Smooth muscle cell (in vitro differentiated cells): ENCODE measurements around the gene HOXD4. TPM values are rescaled to one million over a fixed set of nuclear protein-coding genes. Genes with fewer than 3 reads are reported as not detected.

Experiments
- DNase-seq: peaks from one replicate; lab custom pipeline; 2025; ENCODE audit not compliant: unreplicated experiment; lab: John Stamatoyannopoulos, UW
- H2AFZ ChIP-seq: fragments of 200-600 bp; sonication (generic); 2 replicates; pipeline ENCODE4 v1.6.0; 2016; ENCODE audit warnings: antibody characterized with exemption, low read depth, mild to moderate bottlenecking
- H3F3A ChIP-seq: fragments of 200-600 bp; sonication (generic); 2 replicates; pipeline ENCODE4 v1.6.0; 2017; ENCODE audit warnings: antibody characterized with exemption, low read depth
- H3K27ac ChIP-seq: fragments of 200-600 bp; sonication (generic); 2 replicates; pipeline ENCODE4 v1.5.1; 2016; ENCODE audit warnings: low read depth, mild to moderate bottlenecking
- H3K27me3 ChIP-seq: fragments of 200-600 bp; sonication (generic); 2 replicates; pipeline ENCODE4 v1.6.1; 2016; ENCODE audit warnings: low read depth, mild to moderate bottlenecking
- H3K36me3 ChIP-seq: fragments of 200-600 bp; sonication (generic); 2 replicates; pipeline ENCODE4 v1.5.1; 2016; ENCODE audit warnings: low read depth
- H3K4me1 ChIP-seq: fragments of 200-600 bp; sonication (generic); 2 replicates; pipeline ENCODE4 v1.5.1; 2016; ENCODE audit warnings: low read depth
- H3K4me2 ChIP-seq: fragments of 200-600 bp; sonication (generic); 2 replicates; pipeline ENCODE4 v1.6.0; 2016; ENCODE audit warnings: mild to moderate bottlenecking
- H3K4me3 ChIP-seq: fragments of 200-600 bp; sonication (generic); 2 replicates; pipeline ENCODE4 v1.5.1; 2016; ENCODE audit warnings: mild to moderate bottlenecking
- H3K79me2 ChIP-seq: fragments of 200-600 bp; sonication (generic); 2 replicates; pipeline ENCODE4 v1.6.0; 2016; ENCODE audit warnings: low read depth, mild to moderate bottlenecking
- H3K9ac ChIP-seq: fragments of 200-600 bp; sonication (generic); 2 replicates; pipeline ENCODE4 v1.6.0; 2016; ENCODE audit warnings: low read depth
- H3K9me3 ChIP-seq: fragments of 200-600 bp; sonication (generic); replicated peaks from 2 replicates; pipeline ENCODE4 v1.5.1; 2016; ENCODE audit warnings: low read depth
- H4K20me1 ChIP-seq: fragments of 200-600 bp; sonication (generic); 2 replicates; pipeline ENCODE4 v1.6.0; 2016; ENCODE audit warnings: low read depth
- WGBS: methylation state at CpG from one replicate; pipeline ENCODE4 v1.1.7; 2016; ENCODE audit warnings: low lambda C conversion rate; 5-methylcytosine and 5-hydroxymethylcytosine counted together
- polyA plus RNA-seq: library from polyadenylated mRNA; unstranded; fragments of >200 nt; fragmentation: Nextera tagmentation; extraction: Ambion mirVana; gene quantifications from 2 replicates; pipeline ENCODE4 v1.2.1, GENCODE V29; 2016
- total RNA-seq: library from RNA; depleted of rRNA; stranded (reverse); fragments of >200 nt; gene quantifications from 2 replicates; pipeline ENCODE4 v1.2.3, GENCODE V29; 2014
- TF ChIP-seq, protein P1 (sequence below): fragments of 200-600 bp; sonication (generic); IDR thresholded peaks from 2 replicates; pipeline ENCODE4 v1.5.1; 2017; ENCODE audit warnings: borderline replicate concordance, mild to moderate bottlenecking, antibody characterized with exemption; ENCODE audit not compliant: insufficient read depth, poor library complexity, severe bottlenecking

HOXD4 gene
- total and polyA plus RNA-seq, 2 experiments from 2014 or later = not detected

DNA sequence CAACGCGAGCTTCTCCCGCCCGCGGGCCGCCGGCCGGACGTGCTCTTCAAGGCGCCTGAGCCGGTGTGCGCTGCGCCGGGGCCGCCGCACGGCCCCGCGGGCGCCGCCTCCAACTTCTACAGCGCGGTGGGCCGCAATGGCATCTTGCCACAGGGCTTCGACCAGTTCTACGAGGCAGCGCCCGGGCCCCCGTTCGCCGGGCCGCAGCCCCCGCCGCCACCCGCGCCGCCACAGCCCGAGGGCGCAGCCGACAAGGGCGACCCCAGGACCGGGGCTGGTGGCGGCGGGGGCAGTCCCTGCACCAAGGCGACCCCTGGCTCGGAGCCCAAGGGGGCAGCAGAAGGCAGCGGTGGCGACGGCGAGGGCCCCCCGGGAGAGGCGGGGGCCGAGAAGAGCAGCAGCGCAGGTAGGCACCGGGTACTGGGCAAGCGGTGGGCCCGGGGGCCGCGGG lies 43.6 kb upstream of the HOXD4 start:
- TF ChIP-seq, protein P1, sequence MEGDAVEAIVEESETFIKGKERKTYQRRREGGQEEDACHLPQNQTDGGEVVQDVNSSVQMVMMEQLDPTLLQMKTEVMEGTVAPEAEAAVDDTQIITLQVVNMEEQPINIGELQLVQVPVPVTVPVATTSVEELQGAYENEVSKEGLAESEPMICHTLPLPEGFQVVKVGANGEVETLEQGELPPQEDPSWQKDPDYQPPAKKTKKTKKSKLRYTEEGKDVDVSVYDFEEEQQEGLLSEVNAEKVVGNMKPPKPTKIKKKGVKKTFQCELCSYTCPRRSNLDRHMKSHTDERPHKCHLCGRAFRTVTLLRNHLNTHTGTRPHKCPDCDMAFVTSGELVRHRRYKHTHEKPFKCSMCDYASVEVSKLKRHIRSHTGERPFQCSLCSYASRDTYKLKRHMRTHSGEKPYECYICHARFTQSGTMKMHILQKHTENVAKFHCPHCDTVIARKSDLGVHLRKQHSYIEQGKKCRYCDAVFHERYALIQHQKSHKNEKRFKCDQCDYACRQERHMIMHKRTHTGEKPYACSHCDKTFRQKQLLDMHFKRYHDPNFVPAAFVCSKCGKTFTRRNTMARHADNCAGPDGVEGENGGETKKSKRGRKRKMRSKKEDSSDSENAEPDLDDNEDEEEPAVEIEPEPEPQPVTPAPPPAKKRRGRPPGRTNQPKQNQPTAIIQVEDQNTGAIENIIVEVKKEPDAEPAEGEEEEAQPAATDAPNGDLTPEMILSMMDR = no peak
- H3K4me1 ChIP-seq = no peaks in the 10 kb centered on the region
- WGBS = 3% methylated on average over 23 of the region's 59 CpGs
- no peaks in the 10 kb centered on the region for H3K36me3 ChIP-seq
- no peak overlapping the region for H3K9ac ChIP-seq
- H3K4me3 ChIP-seq = peak overlapping the region; percentile 48
- no peak overlapping the region for H2AFZ ChIP-seq
- no peak for DNase-seq
- H3K27me3 ChIP-seq = peaks cover 92% of the 10 kb centered on the region
- no peaks in the 10 kb centered on the region for H3F3A ChIP-seq
- peaks cover 58% of the 10 kb centered on the region for H4K20me1 ChIP-seq
- peaks cover 20% of the 10 kb centered on the region for H3K79me2 ChIP-seq
- no peaks in the 10 kb centered on the region for H3K9me3 ChIP-seq
- H3K4me2 ChIP-seq = peak overlapping the region; percentile 82
- H3K27ac ChIP-seq = no peak overlapping the region

DNA sequence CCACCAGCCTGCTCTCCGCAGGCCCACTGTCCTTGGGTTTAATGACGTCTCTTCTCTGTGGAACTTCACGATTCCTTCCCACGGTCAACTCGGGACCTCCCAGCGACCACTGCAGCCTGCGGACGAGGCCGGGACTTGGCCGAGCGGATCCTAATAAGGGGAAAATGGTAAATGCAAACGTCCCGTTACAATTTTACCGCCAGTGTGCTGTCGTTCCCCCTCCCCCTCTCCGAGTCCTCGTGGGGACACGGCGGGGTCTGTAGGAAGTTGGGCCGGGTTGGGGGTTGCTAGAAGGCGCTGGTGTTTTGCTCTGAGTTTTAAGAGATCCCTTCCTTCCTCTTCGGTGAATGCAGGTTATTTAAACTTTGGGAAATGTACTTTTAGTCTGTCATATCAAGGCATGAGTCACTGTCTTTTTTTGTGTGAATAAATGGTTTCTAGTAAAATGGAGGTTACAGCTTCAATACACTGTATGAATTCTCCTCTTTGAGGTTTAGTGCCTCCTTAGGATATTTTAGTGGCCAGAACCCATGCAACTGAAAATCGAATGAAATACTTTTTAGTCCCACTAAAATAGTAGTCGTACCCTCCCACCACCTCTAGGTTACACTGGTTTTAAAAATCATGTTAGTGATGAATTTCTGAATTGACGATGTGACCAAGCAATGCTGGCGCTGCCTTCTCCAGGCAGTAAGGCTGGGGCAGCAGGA lies 42.0 kb upstream of the HOXD4 start:
- 46% methylated on average over 26 of the region's 26 CpGs for WGBS
- Histone ChIP-seq H3K4me3 (peak overlapping the region; percentile 27), H3K9ac (no peak overlapping the region), H2AFZ (no peak overlapping the region), H3K4me1 (no peaks in the 10 kb centered on the region), H3K27me3 (peaks cover 96% of the 10 kb centered on the region), H4K20me1 (peaks cover 74% of the 10 kb centered on the region), H3K79me2 (peaks cover 29% of the 10 kb centered on the region), H3K36me3 (no peaks in the 10 kb centered on the region), H3K9me3 (no peaks in the 10 kb centered on the region), H3K27ac (no peak overlapping the region), H3K4me2 (peak overlapping the region; percentile 82), H3F3A (no peaks in the 10 kb centered on the region)
- no peak for DNase-seq
- TF ChIP-seq, protein P1 = no peak

DNA sequence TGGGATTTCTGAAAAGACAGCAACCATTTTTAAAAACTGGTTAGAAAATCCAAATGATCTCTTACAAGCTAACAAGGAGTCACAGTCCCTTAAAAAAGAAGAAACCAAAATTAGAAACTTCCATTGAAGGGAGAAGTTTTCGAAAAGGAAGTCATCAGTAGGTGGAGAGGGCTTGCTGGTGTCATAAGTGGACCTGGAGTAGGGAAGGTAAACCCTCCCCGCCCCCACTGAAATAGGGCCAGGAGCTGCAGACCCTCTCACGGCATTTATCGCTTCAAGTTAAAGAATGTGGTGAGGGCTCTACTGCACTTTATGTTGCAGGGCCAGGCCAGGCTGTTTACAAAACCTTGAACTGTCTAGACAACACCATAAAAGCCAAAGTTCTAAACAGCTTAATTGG lies 41.4 kb upstream of the HOXD4 start:
- peaks cover 96% of the 10 kb centered on the region for H3K27me3 ChIP-seq
- peaks cover 29% of the 10 kb centered on the region for H3K79me2 ChIP-seq
- H4K20me1 ChIP-seq = peaks cover 80% of the 10 kb centered on the region
- WGBS = 71% methylated on average over 4 of the region's 4 CpGs
- H3K4me2 ChIP-seq = no peak overlapping the region
- no peak overlapping the region for H3K27ac ChIP-seq
- no peak overlapping the region for H3K4me3 ChIP-seq
- H3K9ac ChIP-seq = no peak overlapping the region
- DNase-seq = no peak
- H3K9me3 ChIP-seq = no peaks in the 10 kb centered on the region
- H3K4me1 ChIP-seq = no peaks in the 10 kb centered on the region
- TF ChIP-seq, protein P1 = no peak
- H2AFZ ChIP-seq = no peak overlapping the region
- no peaks in the 10 kb centered on the region for H3F3A ChIP-seq
- no peaks in the 10 kb centered on the region for H3K36me3 ChIP-seq
